Measurements from ENCODE around the gene MACROD2.

DNA sequence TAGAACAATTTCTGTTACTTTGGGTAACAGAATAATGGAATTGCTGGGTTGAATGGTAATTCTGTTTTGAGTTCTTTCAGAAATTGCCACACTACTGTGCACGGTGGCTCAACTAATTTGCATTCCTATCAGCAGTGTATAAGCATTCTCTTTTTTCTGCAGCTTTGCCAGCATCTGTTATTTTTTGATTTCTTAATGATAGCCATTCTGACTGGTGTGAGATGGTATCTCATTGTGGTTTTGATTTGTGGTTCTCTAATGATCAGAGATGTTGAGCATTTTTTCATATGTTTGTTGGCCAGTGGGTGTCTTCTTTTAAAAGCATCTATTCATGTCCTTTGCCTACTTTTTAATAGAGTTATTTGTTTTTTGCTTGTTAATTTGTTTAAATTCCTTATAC, 1731.1 kb downstream of the MACROD2 start:
- no peak for TF ChIP-seq POLR2A (IDR thresholded peaks at IDR 0.05)
- TF ChIP-seq, protein P1, sequence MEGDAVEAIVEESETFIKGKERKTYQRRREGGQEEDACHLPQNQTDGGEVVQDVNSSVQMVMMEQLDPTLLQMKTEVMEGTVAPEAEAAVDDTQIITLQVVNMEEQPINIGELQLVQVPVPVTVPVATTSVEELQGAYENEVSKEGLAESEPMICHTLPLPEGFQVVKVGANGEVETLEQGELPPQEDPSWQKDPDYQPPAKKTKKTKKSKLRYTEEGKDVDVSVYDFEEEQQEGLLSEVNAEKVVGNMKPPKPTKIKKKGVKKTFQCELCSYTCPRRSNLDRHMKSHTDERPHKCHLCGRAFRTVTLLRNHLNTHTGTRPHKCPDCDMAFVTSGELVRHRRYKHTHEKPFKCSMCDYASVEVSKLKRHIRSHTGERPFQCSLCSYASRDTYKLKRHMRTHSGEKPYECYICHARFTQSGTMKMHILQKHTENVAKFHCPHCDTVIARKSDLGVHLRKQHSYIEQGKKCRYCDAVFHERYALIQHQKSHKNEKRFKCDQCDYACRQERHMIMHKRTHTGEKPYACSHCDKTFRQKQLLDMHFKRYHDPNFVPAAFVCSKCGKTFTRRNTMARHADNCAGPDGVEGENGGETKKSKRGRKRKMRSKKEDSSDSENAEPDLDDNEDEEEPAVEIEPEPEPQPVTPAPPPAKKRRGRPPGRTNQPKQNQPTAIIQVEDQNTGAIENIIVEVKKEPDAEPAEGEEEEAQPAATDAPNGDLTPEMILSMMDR (IDR thresholded peaks at IDR 0.05), result no peak
